HepG2 (cell line): ENCODE measurements around the gene PRKAB1. TPM values are rescaled to one million over a fixed set of nuclear protein-coding genes. Genes with fewer than 3 reads are reported as not detected.

Source experiments
- GABPA ChIP-seq, 2 experiments: IDR thresholded peaks; 2 replicates each; pipeline ENCODE4 v1.6.1; 2011 to 2016; ENCODE audit warnings: low read depth in 2 of 2, low read length in 1 of 2, missing biosample characterization in 1 of 2, missing genetic modification characterization in 1 of 2
- MAFF ChIP-seq: IDR thresholded peaks from 2 replicates; pipeline ENCODE4 v1.6.1; 2011; ENCODE audit warnings: low read depth, low read length, improper control_type of control experiment
- TCF7 ChIP-seq: sonication (generic); IDR thresholded peaks from 2 replicates; pipeline ENCODE4 v1.6.1; 2016; ENCODE audit warnings: antibody characterized with exemption, low read depth
- TEAD3 ChIP-seq: optimal IDR thresholded peaks from 2 replicates; pipeline ENCODE3; 2016; ENCODE audit warnings: borderline replicate concordance
- TSC22D2 ChIP-seq: sonication (generic); formaldehyde crosslinking; IDR thresholded peaks from 2 replicates; pipeline ENCODE4 v1.5.1; 2020; ENCODE audit warnings: missing genetic modification reagents, mild to moderate bottlenecking, borderline replicate concordance
- ZNF556 ChIP-seq: sonication (generic); formaldehyde crosslinking; IDR thresholded peaks from 2 replicates; pipeline ENCODE4 v1.4.0; 2020; ENCODE audit warnings: mild to moderate bottlenecking, missing genetic modification reagents, borderline replicate concordance
- ZNF672 ChIP-seq: sonication (generic); formaldehyde crosslinking; IDR thresholded peaks from 2 replicates; pipeline ENCODE4 v1.8.1; 2022; ENCODE audit warnings: missing genetic modification reagents
- ZSCAN9 ChIP-seq: IDR thresholded peaks from 2 replicates; pipeline ENCODE4 v1.6.1; 2016; ENCODE audit warnings: borderline replicate concordance
- polyA plus RNA-seq, 8 experiments: library from polyadenylated mRNA; depleted of rRNA in 3 of 8; stranded (reverse) in 7 of 8; unstranded in 1 of 8; fragments of >200 nt; fragmentation: Illumina TruSeq in 4 of 8; extraction: Trizol in 4 of 8; gene quantifications; 2 replicates each; pipeline versions ENCODE4 v1.2.1 to v1.2.3, GENCODE V29; 2011 to 2016; ENCODE audit warnings: low read depth in 4 of 8, missing spikeins in 1 of 8, mixed read lengths in 1 of 8; ENCODE audit not compliant: insufficient read depth in 1 of 8
- total RNA-seq, 5 experiments: library from RNA; depleted of rRNA; stranded (reverse); fragments of >200 nt; fragmentation: Illumina TruSeq; extraction: Trizol; gene quantifications; 2 replicates each; pipeline ENCODE4 v1.2.3, GENCODE V29; 2016; ENCODE audit warnings: low read depth in 1 of 5
- TF ChIP-seq, protein P1 (sequence below): sonication (generic); formaldehyde crosslinking; IDR thresholded peaks from 2 replicates; pipeline ENCODE4 v1.4.0; 2020; ENCODE audit warnings: missing genetic modification reagents
- TF ChIP-seq, protein P2 (sequence below): sonication (generic); formaldehyde crosslinking; conservative IDR thresholded peaks from 2 replicates; pipeline ENCODE4 v1.8.0; 2022; ENCODE audit warnings: missing genetic modification reagents
- TF ChIP-seq, protein P3 (sequence below), 2 experiments: fragments of 450-650 bp in 1 of 2; sonication (generic) in 1 of 2; formaldehyde crosslinking; IDR thresholded peaks; 2 replicates each; pipeline versions ENCODE4 v1.5.0 to v1.8.0; 2020 to 2022; ENCODE audit warnings: mild to moderate bottlenecking in 1 of 2, missing genetic modification reagents in 1 of 2
- TF ChIP-seq, protein P4 (sequence below): sonication (generic); formaldehyde crosslinking; IDR thresholded peaks from 2 replicates; pipeline ENCODE4 v1.5.1; 2020; ENCODE audit warnings: missing genetic modification reagents, mild to moderate bottlenecking, borderline replicate concordance
- TF ChIP-seq, protein P5 (sequence below): sonication (generic); formaldehyde crosslinking; IDR thresholded peaks from 2 replicates; pipeline ENCODE4 v1.5.1; 2020; ENCODE audit warnings: missing genetic modification reagents, mild to moderate bottlenecking, borderline replicate concordance
- TF ChIP-seq, protein P6 (sequence below): sonication (generic); formaldehyde crosslinking; conservative IDR thresholded peaks from 2 replicates; pipeline ENCODE4 v1.4.0; 2020; ENCODE audit warnings: missing genetic modification reagents
- TF ChIP-seq, protein P7 (sequence below): sonication (generic); formaldehyde crosslinking; IDR thresholded peaks from 2 replicates; pipeline ENCODE4 v1.8.0; 2022; ENCODE audit warnings: mild to moderate bottlenecking, missing genetic modification reagents, moderate library complexity

Gene PRKAB1
- total and polyA plus RNA-seq, 2 of the 13 experiments (the other 11 are each of a cell fraction or from before 2014, with no cell fraction given), result 28.4 to 35.5 TPM

DNA sequence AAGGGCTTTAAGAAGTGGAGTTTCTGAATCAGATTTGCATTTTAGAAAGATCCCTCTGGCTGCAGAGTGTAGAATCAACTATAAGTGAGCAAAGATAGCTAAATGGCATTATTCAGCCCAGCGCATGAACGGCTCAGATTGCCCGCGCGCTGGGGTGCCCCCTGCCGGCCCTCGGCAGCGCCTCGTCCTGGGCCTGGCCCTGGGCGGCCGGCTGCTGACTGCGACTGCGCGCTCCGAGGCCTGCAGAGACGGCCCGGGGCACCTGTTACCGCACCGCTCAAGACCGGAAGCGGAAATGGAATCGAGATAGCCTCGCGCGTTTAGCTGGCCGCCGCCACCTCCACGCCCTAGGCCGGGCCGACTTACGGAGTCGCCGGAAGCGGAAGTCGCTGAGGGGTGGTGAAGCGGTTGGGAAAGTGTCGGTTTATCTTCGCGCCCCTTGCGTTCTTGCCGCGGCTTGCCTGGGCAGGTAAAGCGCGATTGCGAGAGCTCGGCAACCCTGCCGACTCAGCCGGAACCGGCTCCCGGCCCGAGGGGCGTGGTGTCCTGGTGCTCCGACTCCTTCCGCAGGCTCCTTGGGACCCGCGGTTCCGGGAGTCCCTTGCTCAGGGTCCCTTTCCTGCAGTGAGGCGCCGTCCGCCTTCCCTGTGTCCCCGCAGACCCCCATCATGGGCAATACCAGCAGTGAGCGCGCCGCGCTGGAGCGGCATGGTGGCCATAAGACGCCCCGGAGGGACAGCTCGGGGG, at the start of gene PRKAB1 (continued):
- TF ChIP-seq ZNF556 (peak; percentile 45; the same call in 1 of the 2 replicates), MAFF (no peak), TSC22D2 (CRISPR knock-in tag) (peak; percentile 81), TCF7 (no peak), ZSCAN9 (CRISPR knock-in tag) (peak; percentile 63; the same call in 1 of the 2 replicates), TEAD3 (peak; percentile 63), GABPA (IDR thresholded peaks at IDR 0.05; ENCODE audit: low read depth, low read length) (peak; percentile 88), GABPA (CRISPR knock-in tag; IDR thresholded peaks at IDR 0.05; ENCODE audit: low read depth) (peak; percentile 96), ZNF672 (no peak)
- TF ChIP-seq, protein P1, sequence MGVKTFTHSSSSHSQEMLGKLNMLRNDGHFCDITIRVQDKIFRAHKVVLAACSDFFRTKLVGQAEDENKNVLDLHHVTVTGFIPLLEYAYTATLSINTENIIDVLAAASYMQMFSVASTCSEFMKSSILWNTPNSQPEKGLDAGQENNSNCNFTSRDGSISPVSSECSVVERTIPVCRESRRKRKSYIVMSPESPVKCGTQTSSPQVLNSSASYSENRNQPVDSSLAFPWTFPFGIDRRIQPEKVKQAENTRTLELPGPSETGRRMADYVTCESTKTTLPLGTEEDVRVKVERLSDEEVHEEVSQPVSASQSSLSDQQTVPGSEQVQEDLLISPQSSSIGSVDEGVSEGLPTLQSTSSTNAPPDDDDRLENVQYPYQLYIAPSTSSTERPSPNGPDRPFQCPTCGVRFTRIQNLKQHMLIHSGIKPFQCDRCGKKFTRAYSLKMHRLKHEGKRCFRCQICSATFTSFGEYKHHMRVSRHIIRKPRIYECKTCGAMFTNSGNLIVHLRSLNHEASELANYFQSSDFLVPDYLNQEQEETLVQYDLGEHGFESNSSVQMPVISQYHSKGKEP (CRISPR knock-in tag), result no peak
- TF ChIP-seq, protein P2, sequence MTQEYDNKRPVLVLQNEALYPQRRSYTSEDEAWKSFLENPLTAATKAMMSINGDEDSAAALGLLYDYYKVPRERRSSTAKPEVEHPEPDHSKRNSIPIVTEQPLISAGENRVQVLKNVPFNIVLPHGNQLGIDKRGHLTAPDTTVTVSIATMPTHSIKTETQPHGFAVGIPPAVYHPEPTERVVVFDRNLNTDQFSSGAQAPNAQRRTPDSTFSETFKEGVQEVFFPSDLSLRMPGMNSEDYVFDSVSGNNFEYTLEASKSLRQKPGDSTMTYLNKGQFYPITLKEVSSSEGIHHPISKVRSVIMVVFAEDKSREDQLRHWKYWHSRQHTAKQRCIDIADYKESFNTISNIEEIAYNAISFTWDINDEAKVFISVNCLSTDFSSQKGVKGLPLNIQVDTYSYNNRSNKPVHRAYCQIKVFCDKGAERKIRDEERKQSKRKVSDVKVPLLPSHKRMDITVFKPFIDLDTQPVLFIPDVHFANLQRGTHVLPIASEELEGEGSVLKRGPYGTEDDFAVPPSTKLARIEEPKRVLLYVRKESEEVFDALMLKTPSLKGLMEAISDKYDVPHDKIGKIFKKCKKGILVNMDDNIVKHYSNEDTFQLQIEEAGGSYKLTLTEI (CRISPR knock-in tag), result no peak
- TF ChIP-seq, protein P3, sequence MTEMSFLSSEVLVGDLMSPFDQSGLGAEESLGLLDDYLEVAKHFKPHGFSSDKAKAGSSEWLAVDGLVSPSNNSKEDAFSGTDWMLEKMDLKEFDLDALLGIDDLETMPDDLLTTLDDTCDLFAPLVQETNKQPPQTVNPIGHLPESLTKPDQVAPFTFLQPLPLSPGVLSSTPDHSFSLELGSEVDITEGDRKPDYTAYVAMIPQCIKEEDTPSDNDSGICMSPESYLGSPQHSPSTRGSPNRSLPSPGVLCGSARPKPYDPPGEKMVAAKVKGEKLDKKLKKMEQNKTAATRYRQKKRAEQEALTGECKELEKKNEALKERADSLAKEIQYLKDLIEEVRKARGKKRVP (CRISPR knock-in tag; IDR thresholded peaks at IDR 0.05), result no peak
- TF ChIP-seq, protein P4, sequence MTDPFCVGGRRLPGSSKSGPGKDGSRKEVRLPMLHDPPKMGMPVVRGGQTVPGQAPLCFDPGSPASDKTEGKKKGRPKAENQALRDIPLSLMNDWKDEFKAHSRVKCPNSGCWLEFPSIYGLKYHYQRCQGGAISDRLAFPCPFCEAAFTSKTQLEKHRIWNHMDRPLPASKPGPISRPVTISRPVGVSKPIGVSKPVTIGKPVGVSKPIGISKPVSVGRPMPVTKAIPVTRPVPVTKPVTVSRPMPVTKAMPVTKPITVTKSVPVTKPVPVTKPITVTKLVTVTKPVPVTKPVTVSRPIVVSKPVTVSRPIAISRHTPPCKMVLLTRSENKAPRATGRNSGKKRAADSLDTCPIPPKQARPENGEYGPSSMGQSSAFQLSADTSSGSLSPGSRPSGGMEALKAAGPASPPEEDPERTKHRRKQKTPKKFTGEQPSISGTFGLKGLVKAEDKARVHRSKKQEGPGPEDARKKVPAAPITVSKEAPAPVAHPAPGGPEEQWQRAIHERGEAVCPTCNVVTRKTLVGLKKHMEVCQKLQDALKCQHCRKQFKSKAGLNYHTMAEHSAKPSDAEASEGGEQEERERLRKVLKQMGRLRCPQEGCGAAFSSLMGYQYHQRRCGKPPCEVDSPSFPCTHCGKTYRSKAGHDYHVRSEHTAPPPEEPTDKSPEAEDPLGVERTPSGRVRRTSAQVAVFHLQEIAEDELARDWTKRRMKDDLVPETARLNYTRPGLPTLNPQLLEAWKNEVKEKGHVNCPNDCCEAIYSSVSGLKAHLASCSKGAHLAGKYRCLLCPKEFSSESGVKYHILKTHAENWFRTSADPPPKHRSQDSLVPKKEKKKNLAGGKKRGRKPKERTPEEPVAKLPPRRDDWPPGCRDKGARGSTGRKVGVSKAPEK, result no peak
- TF ChIP-seq, protein P5, sequence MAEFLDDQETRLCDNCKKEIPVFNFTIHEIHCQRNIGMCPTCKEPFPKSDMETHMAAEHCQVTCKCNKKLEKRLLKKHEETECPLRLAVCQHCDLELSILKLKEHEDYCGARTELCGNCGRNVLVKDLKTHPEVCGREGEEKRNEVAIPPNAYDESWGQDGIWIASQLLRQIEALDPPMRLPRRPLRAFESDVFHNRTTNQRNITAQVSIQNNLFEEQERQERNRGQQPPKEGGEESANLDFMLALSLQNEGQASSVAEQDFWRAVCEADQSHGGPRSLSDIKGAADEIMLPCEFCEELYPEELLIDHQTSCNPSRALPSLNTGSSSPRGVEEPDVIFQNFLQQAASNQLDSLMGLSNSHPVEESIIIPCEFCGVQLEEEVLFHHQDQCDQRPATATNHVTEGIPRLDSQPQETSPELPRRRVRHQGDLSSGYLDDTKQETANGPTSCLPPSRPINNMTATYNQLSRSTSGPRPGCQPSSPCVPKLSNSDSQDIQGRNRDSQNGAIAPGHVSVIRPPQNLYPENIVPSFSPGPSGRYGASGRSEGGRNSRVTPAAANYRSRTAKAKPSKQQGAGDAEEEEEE (CRISPR knock-in tag), result no peak
- TF ChIP-seq, protein P6, sequence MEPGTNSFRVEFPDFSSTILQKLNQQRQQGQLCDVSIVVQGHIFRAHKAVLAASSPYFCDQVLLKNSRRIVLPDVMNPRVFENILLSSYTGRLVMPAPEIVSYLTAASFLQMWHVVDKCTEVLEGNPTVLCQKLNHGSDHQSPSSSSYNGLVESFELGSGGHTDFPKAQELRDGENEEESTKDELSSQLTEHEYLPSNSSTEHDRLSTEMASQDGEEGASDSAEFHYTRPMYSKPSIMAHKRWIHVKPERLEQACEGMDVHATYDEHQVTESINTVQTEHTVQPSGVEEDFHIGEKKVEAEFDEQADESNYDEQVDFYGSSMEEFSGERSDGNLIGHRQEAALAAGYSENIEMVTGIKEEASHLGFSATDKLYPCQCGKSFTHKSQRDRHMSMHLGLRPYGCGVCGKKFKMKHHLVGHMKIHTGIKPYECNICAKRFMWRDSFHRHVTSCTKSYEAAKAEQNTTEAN, result 0 out of 2 replicates have a peak, but pooled peaks have one; percentile 21
- TF ChIP-seq, protein P7, sequence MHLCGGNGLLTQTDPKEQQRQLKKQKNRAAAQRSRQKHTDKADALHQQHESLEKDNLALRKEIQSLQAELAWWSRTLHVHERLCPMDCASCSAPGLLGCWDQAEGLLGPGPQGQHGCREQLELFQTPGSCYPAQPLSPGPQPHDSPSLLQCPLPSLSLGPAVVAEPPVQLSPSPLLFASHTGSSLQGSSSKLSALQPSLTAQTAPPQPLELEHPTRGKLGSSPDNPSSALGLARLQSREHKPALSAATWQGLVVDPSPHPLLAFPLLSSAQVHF (CRISPR knock-in tag), result no peak
